PC-3 (cell line): ENCODE measurements around the gene MAML2.

Experiments
- CTCF ChIP-seq: fragments of 300-600 bp; sonication (generic); conservative IDR thresholded peaks from 2 replicates; pipeline ENCODE4 v1.5.1; 2017; ENCODE audit warnings: antibody characterized with exemption, low read depth, mild to moderate bottlenecking, low read length
- EZH2 ChIP-seq: fragments of 300-600 bp; sonication (generic); IDR thresholded peaks from one replicate; pipeline ENCODE4 v1.6.1; 2017; ENCODE audit warnings: antibody characterized with exemption, mild to moderate bottlenecking, low read length; ENCODE audit not compliant: unreplicated experiment

GRCh38 chr11:96188243-96189006, 154.6 kb downstream of the MAML2 start:
- no peak for TF ChIP-seq CTCF
- no peak for TF ChIP-seq EZH2
